ENCODE results near the gene UBR3. TPM values are rescaled to one million over a fixed set of nuclear protein-coding genes. Genes with fewer than 3 reads are reported as not detected.

UBR3 gene
- total and polyA plus RNA-seq, 2 experiments from 2014 or later = 10.7 to 28.0 TPM

- H3K9me3 Mint-ChIP-seq = no peaks in the 10 kb centered on the region
- TF ChIP-seq NANOG (IDR thresholded peaks at IDR 0.05; ENCODE audit: borderline replicate concordance) (no peak), EZH2phosphoT487 (IDR thresholded peaks at IDR 0.05; ENCODE audit: unreplicated experiment) (no peak), ZNF462 (CRISPR knock-in tag; IDR thresholded peaks at IDR 0.05) (no peak), JUNB (IDR thresholded peaks at IDR 0.05; ENCODE audit: unreplicated experiment) (no peak), REST (IDR thresholded peaks at IDR 0.05; ENCODE audit: unreplicated experiment) (no peak)
- no peak for ATAC-seq
- no peaks in the 10 kb centered on the region for H3K27me3 Mint-ChIP-seq (ENCODE audit: insufficient read depth, low read depth, poor library complexity)
- Histone ChIP-seq H3F3A (replicated peaks; ENCODE audit: low read depth) (no peaks in the 10 kb centered on the region), H3K4me1 (ENCODE audit: insufficient read depth) (0 out of 2 replicates have a peak, but pooled peaks cover 7% of the 10 kb centered on the region), H3K4me2 (no peak overlapping the region), H3K79me2 (replicated peaks; ENCODE audit: insufficient read depth) (no peaks in the 10 kb centered on the region), H3K9me2 (ENCODE audit: insufficient read depth) (no peaks in the 10 kb centered on the region), H4K20me1 (replicated peaks; ENCODE audit: insufficient read depth) (no peaks in the 10 kb centered on the region), H3K4me3 (no peak overlapping the region), H2AFZ (no peak overlapping the region), H3K27me3 (ENCODE audit: insufficient read depth) (no peaks in the 10 kb centered on the region), H3K36me3 (ENCODE audit: insufficient read depth) (no peaks in the 10 kb centered on the region), H3K27ac (ENCODE audit: low read depth) (no peak overlapping the region)
- H3K27ac Mint-ChIP-seq = no peak overlapping the region
- DNase-seq (ENCODE audit: low spot score) = no peak
- peaks cover 9% of the 10 kb centered on the region for H3K4me1 Mint-ChIP-seq
- peaks cover 18% of the 10 kb centered on the region for H3K36me3 Mint-ChIP-seq (ENCODE audit: low read depth)
- H3K4me3 Mint-ChIP-seq = no peak overlapping the region
Measured at GRCh38 chr2:170006587-170007325, 179.5 kb downstream of the UBR3 start.

Measured in GM23338 (cell line).